HG02642 (cell line): ENCODE results near the gene ADORA1.

Experiments used
- ATAC-seq: cut with Tn5 transposase; IDR thresholded peaks from one replicate; pipeline ENCODE4 v1.9.1; 2021; ENCODE audit warnings: mild to moderate bottlenecking; ENCODE audit not compliant: unreplicated experiment, poor library complexity

The ADORA1 gene

DNA sequence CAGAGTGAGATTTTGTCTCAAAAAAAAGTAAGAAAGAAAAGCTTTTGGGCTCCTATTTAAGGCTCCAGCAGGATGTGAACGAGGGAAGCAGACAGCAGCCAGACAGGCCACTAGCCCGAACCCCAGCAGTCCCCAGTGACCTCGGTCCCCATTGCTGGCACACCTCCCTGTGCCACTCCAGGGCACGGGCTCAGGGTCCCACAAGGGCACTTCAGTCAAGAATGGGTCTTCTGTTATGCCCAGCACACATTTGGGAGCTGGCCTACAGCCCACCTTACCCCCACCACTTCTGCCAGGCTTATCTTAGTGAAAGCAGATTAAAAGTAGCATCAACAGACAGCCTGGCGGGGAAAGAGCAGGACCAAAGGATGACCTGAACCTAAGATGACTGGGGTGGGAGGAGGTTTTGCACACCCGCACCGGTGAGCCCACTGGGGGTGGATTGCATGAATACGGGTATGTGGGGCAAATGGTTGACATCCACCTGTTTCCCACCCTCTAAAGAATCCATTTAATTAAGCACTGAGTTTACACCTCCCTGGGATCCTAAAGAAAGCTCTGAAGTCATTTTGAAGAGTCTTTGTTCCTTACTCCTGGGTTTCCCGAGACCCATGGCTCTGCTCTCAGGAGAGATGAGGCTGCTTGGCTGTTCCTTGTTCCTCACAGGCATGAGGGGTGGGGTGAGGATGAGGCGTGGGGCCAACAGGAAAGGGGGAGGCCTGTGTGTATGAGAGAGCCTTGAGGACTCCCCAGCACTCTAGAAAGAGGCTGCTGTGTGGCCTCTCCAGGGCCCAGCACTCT is 54.3 kb downstream of the ADORA1 start:
- no peak for ATAC-seq

DNA sequence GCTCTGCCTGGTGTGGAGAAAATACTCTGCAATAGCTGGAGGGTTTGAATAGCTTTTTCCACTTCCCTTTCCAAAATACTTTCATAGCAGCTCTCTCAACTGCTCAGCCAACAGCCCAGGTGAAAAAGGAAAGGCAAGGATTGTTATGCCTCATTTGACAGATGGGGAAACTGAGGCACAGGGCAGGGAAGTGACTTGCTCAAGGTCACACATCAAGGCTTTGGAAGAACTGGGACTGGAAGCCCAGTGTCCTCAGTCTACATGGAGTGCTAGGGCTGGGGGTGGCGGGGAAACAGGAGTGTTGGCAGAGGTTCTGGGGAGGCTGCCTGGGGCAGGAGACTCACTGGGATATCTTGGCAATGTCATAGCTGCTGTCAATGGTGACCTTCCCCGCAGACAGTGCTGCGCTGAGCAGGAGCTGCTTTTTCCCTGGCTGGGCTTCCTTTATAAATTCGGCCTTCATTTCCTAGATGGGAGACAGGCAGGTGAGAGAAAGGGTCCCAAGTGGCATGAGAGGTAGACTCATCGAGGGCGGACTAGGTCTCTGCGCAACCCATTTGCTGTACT is 54.9 kb downstream of the ADORA1 start:
- ATAC-seq: no peak

DNA sequence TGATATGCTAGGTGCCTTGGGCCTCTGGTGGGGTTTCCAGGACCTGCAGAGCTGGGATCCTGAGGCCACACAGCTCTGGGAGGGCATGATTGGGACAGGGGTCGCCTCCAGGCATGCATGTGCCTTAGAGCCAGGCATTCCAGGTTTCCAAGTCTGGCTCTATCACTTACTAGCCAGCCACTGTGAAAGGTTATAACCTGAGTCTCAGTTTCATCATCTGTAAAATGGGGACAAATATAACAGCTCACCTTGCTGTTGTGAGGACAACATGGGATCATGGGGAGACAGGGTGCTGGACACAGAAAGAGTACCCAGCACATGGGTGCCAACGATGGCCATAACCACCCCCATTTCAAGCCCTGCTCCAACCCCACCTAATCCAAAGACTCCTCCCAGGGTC is 56.3 kb downstream of the ADORA1 start:
- ATAC-seq: no peak

DNA sequence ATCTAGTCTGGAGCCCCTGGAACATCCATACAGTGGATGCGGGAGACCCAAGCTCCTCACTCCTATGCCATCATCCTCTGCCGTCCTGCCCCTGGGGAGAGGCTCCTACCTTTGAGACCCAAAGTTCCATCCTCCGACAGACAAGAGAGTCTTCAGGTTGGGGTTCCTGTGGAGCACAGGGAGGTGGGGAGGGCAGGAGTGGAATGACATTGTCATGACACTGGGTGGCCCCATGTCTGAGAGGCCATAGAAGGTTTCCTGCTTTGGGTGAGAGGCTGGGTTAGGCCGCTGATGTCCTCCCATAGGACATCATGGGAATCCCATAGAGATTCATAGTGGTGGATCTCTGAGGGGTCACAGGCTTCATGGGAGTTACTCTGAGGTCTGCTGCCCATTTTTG is 56.9 kb downstream of the ADORA1 start:
- ATAC-seq: no peak

DNA sequence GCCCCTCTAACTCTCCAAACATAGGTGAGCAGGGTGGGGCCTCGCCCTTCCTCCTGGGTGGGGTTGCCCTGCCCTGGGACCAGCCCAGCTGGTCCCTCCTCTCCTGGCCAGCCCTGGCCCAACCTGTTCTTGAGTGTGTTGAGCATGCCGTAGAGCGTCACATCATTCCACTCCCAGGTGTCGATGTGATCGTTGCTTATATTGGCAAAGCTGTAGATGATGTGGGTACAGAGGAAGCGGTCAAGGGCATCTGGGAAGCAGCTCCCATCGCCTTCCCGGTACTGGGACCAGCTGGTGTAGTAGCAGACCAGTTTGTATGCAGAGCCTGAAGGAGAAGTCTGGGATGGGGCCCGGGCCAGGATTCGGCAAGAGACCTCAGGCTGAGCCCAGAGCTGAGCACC is 57.5 kb downstream of the ADORA1 start:
- ATAC-seq: no peak

DNA sequence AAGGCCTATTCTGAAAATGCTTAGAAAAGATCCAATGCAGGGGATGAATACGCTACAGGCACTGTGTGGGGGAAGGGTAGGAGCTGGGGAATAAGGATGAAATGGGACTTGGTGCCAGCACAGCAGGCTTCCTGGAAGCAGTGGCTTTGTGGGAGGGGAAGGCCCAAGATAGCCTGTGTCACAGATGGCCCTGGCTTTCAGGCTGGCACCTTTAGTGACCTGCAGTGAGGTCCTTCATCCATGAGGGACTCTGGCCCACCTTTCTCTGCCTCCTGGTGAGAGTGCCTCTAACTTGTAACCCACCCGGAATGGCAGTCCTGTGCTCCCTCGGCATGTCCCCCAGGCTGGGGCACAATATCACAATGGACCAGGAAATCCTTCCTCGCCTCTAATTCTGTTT is 58.1 kb downstream of the ADORA1 start:
- ATAC-seq: no peak

DNA sequence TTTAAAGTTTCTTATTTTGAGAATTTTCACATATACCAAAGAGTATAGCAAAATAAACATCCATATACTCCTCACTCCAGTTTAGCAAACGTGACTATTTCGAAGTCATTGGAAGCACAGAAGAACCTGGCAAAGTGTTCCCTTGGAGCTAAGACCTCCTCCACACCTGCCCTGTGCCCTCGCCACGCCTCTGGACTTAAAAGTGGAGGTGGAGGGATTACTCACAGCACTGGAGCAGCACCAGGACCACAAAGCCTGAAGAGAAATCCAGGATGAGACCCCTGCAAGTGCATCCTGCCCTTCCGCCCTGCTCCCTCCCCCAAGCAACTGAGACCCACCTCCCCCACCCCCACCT is 58.5 kb downstream of the ADORA1 start:
- ATAC-seq: no peak

DNA sequence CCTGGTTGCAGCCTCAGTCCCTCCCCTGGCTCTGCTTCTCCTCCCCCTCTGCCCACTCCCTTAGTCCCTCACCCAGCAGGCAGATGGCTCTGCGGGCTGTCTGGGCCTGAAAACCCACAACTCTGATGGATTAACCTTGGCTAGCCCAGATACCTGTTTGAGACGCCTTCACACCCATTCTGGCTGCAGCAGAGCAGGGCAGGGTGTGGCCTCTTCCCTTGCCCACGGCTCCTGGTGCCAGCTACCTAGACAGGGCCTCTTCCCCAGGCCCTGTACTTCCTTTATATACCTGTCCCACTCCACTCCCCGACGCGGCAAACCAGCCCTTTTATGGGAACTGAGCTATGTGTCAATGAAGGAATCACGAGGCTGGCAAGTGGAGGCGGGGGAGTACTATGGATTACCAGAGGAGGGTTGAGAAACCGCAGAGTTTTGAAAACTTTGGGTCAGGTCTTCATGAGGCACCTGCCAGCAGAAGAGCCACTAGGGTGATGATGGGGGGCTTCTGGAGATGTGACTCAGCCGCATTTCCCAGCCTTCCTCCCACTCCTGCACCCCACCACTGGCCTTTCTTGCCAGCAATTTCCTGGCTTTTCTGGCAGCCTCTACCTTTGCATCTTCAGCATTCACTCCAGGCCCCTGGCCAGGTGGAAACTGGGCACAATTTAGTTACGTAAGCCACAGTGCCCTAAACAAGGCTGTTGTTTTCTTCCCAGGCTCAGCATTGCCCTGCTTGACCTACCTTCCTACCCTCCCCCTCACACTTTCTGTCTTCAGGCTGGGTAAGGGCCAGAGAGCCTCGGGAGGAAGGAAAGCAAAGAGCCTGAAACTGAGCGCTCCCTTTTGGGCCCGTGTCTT is 59.1 kb downstream of the ADORA1 start, which contains the start of gene CHI3L1:
CHI3L1 (minus strand) TSS at position 259 of the 858 bp plus-strand sequence; CDS start at position 178, 81 bp downstream.
- no peak for ATAC-seq

DNA sequence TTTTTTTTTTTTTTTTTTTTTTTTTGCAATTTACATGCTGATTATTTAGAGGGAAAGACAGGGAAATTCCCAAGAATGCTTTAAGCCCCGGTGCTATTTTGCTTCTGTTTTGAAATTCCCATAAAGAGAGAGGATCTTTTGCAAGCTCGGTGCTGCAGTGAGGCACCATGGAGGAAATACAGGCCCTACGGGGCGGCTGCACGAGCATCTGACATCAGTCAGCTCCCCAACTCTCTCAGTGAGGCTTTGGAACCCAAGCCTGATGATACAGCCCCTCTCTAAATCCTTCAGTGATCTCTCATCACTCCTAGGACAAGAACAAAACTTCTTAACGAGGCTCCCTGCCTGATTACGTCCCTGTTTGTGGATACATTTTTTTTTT is 59.8 kb downstream of the ADORA1 start:
- ATAC-seq: no peak

DNA sequence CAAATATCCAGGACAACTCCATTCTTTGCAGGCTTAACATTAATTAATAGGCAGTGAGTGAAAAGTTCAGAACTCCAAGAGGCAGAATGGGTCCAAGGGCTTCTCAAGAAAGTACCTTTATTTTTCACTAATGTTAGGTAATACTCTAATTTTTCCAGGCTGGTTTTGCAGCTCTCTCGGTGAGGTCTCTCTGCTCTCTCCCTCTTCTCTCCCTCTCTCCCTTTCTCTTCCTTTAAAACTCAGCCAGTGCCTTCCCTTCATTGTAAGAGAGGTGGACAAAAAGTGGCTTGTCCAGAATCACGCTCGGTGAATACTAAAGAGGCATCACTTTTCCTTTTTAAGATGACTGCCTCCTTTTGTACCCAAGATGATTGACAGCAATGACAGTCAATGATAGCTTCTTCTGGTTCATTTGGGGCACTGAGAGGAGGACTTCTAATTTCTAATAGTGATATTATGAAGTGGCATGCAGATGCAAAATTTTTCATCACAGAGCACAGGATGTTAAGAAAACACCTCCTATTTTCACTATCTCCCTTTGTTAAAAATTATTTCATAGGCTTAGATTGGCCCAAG is 60.3 kb downstream of the ADORA1 start:
- ATAC-seq: no peak

DNA sequence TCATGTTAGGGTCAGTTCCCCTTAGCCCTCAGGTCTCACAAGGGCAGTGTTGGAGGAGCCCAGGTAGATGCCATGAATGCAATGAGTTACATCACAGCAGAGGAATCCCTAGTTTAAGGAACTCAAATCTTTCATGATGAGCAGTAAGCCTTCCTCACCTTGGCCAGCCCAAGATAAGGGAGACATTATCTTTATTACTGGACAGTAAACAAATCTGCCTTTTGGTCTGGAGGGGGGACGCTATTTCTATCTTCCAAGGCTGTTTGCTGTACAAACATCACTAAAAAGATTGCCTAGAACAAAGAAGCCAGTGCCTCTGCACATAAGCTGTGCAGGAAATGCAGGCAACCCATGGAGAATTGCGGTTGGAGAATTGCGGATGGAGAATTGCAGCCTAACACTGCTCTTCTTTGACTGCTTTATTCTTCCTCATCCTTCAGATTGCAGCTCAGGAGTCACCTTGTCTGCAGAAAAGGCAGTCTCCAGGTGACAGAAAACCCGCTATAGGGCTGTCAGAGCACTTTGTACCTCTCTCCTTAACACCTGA is 61.2 kb downstream of the ADORA1 start:
- ATAC-seq: no peak

DNA sequence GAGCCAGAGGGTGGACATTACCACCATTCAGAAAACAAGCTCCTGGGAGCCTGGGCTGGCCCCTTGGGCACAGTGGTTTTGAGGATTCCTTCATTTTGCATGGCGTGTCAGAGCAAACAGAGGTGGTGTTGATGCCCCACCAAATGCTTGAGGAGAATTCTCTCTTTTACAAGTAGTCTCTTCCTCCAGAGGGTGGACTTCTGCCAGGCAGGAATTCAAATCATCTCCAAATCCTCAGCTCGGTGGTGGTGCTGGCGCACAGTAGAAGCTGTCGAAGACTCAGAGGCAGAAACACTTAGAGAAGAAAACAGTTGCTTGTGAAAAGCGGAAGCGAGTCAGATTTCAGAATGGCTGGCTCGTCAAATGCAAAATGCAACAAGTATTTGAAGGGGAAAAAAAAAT is 62.4 kb downstream of the ADORA1 start:
- no peak for ATAC-seq

DNA sequence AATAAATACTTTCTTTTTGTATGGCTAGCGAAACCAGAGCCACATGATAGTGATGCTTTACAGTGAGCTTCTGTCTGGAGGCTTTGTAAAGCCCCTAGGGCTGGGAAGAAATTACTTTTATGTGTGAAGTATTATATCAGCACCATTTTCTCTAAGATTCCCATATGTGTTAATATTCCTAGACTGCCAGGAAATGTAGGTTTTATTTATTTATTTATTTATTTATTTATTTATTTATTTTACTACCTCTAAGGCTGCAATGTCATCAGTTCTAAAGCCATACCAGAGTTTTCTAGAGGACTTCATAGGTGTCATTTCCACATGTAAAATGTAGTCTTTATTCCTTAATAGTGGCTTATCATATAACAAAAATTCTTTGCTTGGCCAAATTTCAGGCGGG is 63.4 kb downstream of the ADORA1 start:
- ATAC-seq: no peak

DNA sequence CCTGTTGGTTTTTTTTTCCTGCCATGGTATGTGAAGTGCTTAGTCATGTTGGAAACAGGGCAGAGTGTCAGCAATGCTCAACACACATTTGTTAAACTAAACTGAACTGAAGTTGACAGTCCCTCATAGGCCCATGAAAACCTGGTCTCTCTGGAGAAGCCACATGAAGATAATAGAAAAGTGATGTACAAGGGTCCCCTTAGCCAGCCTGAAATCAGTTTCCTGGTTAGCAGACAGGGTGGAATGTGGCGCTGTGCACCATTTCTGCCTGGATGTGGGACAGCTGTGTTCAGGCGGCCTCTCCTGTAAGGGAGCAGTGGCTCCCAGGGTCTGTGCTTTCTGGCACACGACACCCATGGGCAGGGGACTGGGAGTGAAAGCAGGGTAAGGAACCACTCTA is 68.8 kb downstream of the ADORA1 start:
- no peak for ATAC-seq

DNA sequence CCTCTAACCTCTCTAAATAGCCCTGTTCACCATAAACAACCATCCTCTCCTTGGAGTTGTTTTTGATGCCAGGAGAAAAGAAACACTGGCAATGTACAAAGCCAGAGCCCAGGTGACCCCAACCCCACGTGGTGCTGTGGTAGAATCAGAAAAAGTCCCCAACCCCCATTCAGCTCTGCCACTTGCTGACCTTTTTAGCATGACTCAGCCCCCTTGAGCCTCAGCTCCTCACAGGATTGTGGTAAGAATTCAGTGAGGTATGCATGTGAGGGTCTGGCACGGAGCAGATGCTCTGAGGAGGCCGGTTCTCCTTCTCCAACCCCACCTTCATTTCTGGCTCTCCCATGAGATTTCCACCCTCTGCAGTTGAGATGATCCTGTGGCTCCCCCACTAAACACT is 70.1 kb downstream of the ADORA1 start:
- no peak for ATAC-seq

DNA sequence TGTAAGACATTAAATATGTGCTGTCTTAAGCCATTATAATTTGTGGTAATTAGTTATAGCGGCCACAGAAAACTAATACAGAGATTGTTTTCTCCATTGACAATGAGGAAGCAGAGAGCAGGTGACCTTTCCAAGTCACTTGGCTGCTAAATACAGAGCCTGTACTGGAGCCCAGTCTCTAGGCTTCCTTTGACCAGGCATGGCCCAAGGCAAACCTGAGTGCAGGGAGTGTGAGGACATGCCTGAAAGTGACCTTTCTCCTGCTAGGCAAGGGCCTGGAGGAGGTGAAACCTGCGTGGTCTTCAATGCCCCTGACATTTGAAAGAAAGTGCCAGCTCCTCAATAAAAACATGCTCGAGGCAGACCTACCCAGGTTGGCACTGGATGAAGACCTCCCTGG is 71.5 kb downstream of the ADORA1 start:
- ATAC-seq: no peak

DNA sequence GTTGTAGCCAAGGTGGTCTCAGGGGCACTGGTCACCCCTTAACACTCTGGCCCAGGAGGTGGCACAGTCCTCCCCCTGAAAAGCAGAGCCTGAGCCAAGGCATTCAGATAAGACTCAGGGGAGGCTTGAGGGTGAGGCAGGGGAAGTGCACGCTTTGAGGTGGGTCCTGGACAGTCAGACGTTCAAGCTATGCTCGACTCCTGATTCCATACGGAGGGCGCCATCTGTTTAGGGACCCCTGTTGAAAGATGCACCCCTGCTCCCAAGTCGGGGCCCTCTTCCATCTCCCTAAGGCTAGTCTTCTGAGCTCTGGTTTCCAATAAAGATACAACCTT is 71.9 kb downstream of the ADORA1 start:
- ATAC-seq: no peak

DNA sequence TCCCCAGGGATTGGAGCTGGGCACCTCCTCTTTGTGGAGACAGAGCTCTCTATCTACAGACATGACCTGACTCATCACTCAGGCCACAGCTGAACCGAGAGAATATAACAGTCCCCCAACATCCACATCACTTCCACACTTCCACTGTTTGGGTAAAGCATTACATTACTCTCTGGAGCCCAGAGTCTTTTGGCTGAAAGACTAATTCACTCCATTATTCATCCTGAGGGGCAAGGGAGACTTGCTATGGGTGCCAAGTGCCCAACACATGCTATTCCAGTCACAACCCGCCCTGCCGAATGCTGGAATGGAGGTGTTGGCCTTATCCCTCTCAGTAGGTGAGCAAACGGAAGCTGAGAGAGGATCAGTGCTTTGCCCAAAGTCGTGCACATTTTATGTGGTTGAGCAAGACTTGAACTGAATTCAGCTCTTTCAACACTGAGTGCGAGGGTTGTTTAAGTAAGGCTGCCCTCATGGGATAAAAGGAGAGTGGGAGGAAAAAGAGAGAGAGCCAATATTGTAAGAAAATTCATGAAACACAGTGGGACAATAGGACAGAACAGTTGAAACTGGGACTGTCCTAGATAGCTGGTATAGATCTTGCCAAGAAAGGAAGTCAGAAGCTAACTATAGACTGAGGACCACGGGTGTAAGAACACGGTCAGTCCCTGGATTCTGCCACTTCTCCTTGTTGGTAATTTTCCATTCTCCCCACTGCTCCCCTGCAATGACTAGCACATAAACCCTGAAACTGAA is 72.5 kb downstream of the ADORA1 start:
- no peak for ATAC-seq

DNA sequence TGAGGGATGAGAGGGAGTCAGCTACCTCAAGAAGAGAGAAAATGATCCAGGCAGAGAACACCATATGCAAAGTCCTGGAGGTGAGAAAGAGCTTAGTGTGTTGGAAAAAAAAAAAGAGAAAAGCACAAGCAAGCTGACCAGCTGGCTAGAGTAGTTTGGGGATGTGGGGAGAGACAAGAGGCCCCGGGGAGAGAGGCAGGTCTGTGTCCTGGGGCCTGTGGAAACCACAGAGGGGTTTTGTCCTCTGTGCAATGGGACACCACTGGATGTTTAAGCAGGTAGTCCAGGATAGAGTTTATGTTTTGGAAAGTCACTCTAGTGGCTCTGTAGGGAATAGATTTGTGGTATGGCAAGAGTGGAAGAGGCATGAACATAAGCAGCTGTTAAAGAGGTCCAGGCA is 73.4 kb downstream of the ADORA1 start:
- ATAC-seq: no peak

DNA sequence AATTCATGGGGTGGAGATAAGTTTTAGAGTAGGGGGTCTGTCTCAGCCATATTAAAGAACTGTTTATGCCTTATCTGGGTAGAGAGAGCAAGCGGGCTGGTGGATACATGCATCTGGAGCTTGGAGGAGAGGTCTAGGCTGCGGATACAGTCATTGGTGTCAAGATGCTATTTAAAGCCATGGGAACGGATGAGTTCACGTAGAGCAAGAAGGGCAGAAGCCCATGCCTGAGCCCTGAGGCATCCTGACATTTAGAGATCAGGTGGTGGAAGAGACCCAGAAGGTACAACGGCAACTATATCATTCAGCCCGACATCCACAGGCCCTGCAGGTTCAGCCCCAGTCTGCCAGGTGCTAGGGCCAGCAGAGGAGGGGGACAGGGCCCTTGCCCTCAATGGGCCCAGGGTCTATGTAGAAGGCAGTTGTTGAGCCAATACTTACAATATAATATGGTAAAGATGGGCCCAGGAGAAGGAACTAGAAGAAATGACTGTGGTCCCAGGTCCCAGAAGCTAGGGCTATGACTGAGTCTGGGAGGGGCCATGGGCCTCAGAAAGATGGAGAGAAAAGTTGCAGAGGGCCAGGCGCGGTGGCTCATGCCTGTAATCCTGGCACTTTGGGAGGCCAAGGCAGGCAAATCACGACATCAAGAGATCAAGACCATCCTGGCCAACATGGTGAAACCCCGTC is 74.1 kb downstream of the ADORA1 start:
- no peak for ATAC-seq
